H1 (cell line): ENCODE data around the gene DENND10. TPM values are rescaled to one million over a fixed set of nuclear protein-coding genes. Genes with fewer than 3 reads are reported as not detected.

Source experiments
- ATF3 ChIP-seq: IDR thresholded peaks from 2 replicates; pipeline ENCODE4 v1.6.1; 2011; ENCODE audit warnings: low read depth, mild to moderate bottlenecking, low read length; ENCODE audit not compliant: insufficient read depth
- CBX8 ChIP-seq: fragments of 300-800, 300-1000 bp; sonication (generic); IDR thresholded peaks from 2 replicates; pipeline ENCODE4 v1.7.1; 2016; ENCODE audit warnings: low read depth, low read length, borderline replicate concordance
- CHD2 ChIP-seq: IDR thresholded peaks from 2 replicates; pipeline ENCODE4 v1.6.1; 2012; ENCODE audit warnings: low read length, improper control_type of control experiment
- EGR1 ChIP-seq: IDR thresholded peaks from 2 replicates; pipeline ENCODE4 v1.6.1; 2011; ENCODE audit warnings: low read depth, low read length, borderline replicate concordance
- EZH2 ChIP-seq: fragments of 200-600 bp; sonication (generic); IDR thresholded peaks from 2 replicates; pipeline ENCODE4 v1.7.1; 2012; ENCODE audit warnings: low read depth, mild to moderate bottlenecking, moderate library complexity, low read length, inconsistent platforms; ENCODE audit not compliant: severe bottlenecking
- KDM1A ChIP-seq: fragments of 200-600, 300-600 bp; sonication (generic); IDR thresholded peaks from 2 replicates; pipeline ENCODE4 v1.7.1; 2016; ENCODE audit warnings: mild to moderate bottlenecking, low read length, borderline replicate concordance
- RAD21 ChIP-seq, 2 experiments: IDR thresholded peaks in 1 of 2; conservative IDR thresholded peaks in 1 of 2; 2 replicates each; pipeline ENCODE4 v1.6.1; 2011; ENCODE audit warnings: low read depth in 2 of 2, low read length in 2 of 2, improper control_type of control experiment in 1 of 2, inconsistent platforms in 1 of 2, mild to moderate bottlenecking in 1 of 2, moderate library complexity in 1 of 2
- SIN3A ChIP-seq, 2 experiments: IDR thresholded peaks in 1 of 2; conservative IDR thresholded peaks in 1 of 2; 2 replicates each; pipeline ENCODE4 v1.6.1; 2011 to 2012; ENCODE audit warnings: low read length in 2 of 2, improper control_type of control experiment in 1 of 2, low read depth in 1 of 2, mild to moderate bottlenecking in 1 of 2
- USF2 ChIP-seq: IDR thresholded peaks from 2 replicates; pipeline ENCODE4 v1.6.1; 2011; ENCODE audit warnings: low read length, improper control_type of control experiment
- polyA plus RNA-seq, 7 experiments: library from polyadenylated mRNA; depleted of rRNA in 3 of 7; stranded (reverse) in 5 of 7; unstranded in 2 of 7; fragments of >200 nt in 5 of 7; fragments of 200-250 nt in 2 of 7; gene quantifications; 1 replicate in 5 of 7; 2 replicates in 1 of 7; 4 replicates in 1 of 7; pipeline versions ENCODE4 v1.2.1 to v1.2.3, GENCODE V29; 2011 to 2013; ENCODE audit warnings: missing spikeins in 2 of 7, mixed read lengths in 2 of 7
- total RNA-seq: library from RNA; stranded (reverse); fragmentation: NEBNext Ultra II Directional; extraction: Animal tissue kit (Norgen Biotek cat#: 25700); gene quantifications from 2 replicates; pipeline ENCODE4 v1.2.1, GENCODE V29; 2021

Gene DENND10
- total and polyA plus RNA-seq, 2 of the 8 experiments (the other 6 are each of a cell fraction or from before 2014, with no cell fraction given) = 49.3 to 64.4 TPM

- TF ChIP-seq RAD21 (IDR thresholded peaks at IDR 0.05 in 1 of 2, conservative IDR thresholded peaks at IDR 0.05 in 1 of 2; ENCODE audit: low read depth in 2 of 2, low read length in 2 of 2) (no peak), KDM1A (no peak), SIN3A (conservative IDR thresholded peaks at IDR 0.05 in 1 of 2, IDR thresholded peaks at IDR 0.05 in 1 of 2; ENCODE audit: low read depth in 1 of 2, low read length in 2 of 2) (no peak), ATF3 (no peak), EZH2 (no peak), CHD2 (no peak), USF2 (no peak), EGR1 (no peak), CBX8 (no peak)
- TF ChIP-seq, all 59 proteins: peak for 0
Observed at GRCh38 chr10:119116326-119116951, 12.5 kb downstream of the DENND10 start (continued).
